ENCODE results near the gene MOCOS.

GRCh38 chr18:36273347-36273746, 86.0 kb downstream of the MOCOS start:
- TF ChIP-seq REST (IDR thresholded peaks at IDR 0.05; ENCODE audit: low read depth): no peak
- TF ChIP-seq MAX (IDR thresholded peaks at IDR 0.05): no peak
- no peak for TF ChIP-seq RAD21 (IDR thresholded peaks at IDR 0.05; ENCODE audit: low read depth)
- no peak for TF ChIP-seq ZBTB7A (IDR thresholded peaks at IDR 0.05; ENCODE audit: low read depth)
- TF ChIP-seq TAF1 (IDR thresholded peaks at IDR 0.05; ENCODE audit: low read depth): no peak
- TF ChIP-seq EP300 (IDR thresholded peaks at IDR 0.05; ENCODE audit: borderline replicate concordance): no peak
- TF ChIP-seq NFIC (IDR thresholded peaks at IDR 0.05): no peak
- TF ChIP-seq EGR1 (IDR thresholded peaks at IDR 0.05): no peak
- no peak for TF ChIP-seq TCF12 (IDR thresholded peaks at IDR 0.05; ENCODE audit: low read depth)
